Measurements from ENCODE around the gene OR1I1.

DNA sequence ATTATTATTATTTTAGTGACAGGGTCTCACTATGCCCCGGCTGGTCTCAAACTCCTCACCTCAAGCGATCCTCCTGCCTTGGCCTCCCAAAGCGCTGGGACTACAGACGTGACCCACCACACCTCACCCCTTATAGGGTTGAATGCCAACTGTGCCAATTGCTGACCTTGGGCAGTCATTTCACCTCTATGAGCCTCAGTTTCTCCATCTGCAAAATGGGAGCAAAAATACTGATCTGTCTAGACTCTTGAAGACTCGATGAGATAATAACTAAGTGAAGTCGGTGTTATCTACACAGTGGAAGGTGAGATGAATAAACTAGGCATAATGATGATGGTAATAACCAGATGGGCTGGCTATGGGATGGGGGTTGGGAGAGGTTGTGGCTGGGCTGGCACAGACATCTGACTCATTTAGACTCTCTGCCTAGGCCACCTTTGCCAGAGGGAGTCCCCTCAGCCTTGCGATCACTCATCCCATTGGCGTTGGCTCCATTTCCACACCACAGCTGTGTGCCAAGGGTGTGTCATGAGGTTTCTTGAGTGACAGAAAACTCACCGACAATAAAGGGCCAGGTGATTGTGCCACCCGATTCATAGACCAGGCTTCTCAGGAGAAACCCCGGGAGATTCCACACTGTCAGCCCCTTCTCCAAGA lies 33.0 kb upstream of the OR1I1 start, which contains the start of gene CASP14:
- TF ChIP-seq POLR2AphosphoS5 (IDR thresholded peaks at IDR 0.05; ENCODE audit: low read depth, low read length) (no peak), POLR2A (IDR thresholded peaks at IDR 0.05; ENCODE audit: low read depth, low read length) (no peak), TAF1 (IDR thresholded peaks at IDR 0.05; ENCODE audit: low read depth, low read length) (no peak), SPI1 (IDR thresholded peaks at IDR 0.05; ENCODE audit: low read depth, low read length) (no peak)
